Inferior parietal cortex (tissue), 1 donor: ENCODE data around the gene MIS18A.

Source experiments
- DNase-seq: peaks from one replicate; pipeline ENCODE4 v3.0.0-alpha.2; 2016; ENCODE audit errors: extremely low spot score

Gene MIS18A

GRCh38 chr21:32253215-32253641 lies 25.6 kb downstream of the MIS18A start:
- DNase-seq: no peak

- DNase-seq: no peak
Observed at GRCh38 chr21:32252136-32252535, 26.7 kb downstream of the MIS18A start.

GRCh38 chr21:32249511-32250280 lies 29.2 kb downstream of the MIS18A start:
- DNase-seq: no peak

- DNase-seq: no peak
Observed at GRCh38 chr21:32248571-32249461, 30.0 kb downstream of the MIS18A start.

GRCh38 chr21:32246571-32247140 lies 32.2 kb downstream of the MIS18A start:
- no peak for DNase-seq

- DNase-seq: no peak
Observed at GRCh38 chr21:32245971-32246370, 32.9 kb downstream of the MIS18A start.

GRCh38 chr21:32240851-32241687 lies 37.8 kb downstream of the MIS18A start:
- DNase-seq: no peak

GRCh38 chr21:32239551-32239950 lies 39.3 kb downstream of the MIS18A start:
- no peak for DNase-seq

- DNase-seq: no peak
Observed at GRCh38 chr21:32238063-32238462, 40.8 kb downstream of the MIS18A start.

GRCh38 chr21:32237021-32237420 lies 41.8 kb downstream of the MIS18A start:
- no peak for DNase-seq

GRCh38 chr21:32233722-32234301 lies 45.0 kb downstream of the MIS18A start:
- no peak for DNase-seq

- DNase-seq: no peak
Observed at GRCh38 chr21:32233055-32233546, 45.7 kb downstream of the MIS18A start.

- no peak for DNase-seq
Observed at GRCh38 chr21:32226444-32226843, 52.4 kb downstream of the MIS18A start.
